ENCODE results near the gene RIBC1. TPM values are rescaled to one million over a fixed set of nuclear protein-coding genes. Genes with fewer than 3 reads are reported as not detected.
"Not testable (repeated sequence)": the region's sequence is repeated elsewhere in the genome, so short reads cannot be mapped to it uniquely, and the experiment has no call there.

Gene RIBC1
- total RNA-seq, 2 experiments from 2014 or later, result 0.91 to 1.1 TPM

DNA sequence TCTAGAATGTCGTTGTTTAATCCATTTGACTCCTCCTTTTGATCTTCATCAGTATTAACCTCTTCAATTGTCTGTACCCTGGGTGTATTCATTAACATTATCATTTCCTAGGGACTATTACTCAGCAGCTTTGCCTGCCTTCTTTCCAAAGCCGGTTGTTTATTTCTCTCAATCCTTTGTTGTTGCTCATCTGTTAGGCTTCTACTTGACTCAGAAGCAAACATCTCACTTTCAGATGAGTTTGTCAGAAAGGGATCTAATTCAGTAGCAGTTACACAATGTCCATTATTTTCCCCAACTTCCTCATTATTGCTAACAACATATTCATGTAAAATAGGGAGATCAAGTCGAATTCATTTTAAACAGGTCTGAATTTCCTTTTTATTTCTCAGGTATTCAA lies 33.6 kb downstream of the RIBC1 start:
- ChIA-PET CTCF (no interaction called here), POLR2A (no interaction called here)
- H3K9me3 Mint-ChIP-seq (ENCODE audit: insufficient read depth), result no peaks in the 10 kb centered on the region
- no peaks in the 10 kb centered on the region for H3K36me3 Mint-ChIP-seq (ENCODE audit: low read depth)
- H3K4me1 Mint-ChIP-seq (ENCODE audit: low read depth), result no peaks in the 10 kb centered on the region
- H3K27me3 Mint-ChIP-seq (ENCODE audit: low read depth), result peaks cover 8% of the 10 kb centered on the region
- H3K27ac Mint-ChIP-seq, result no peak overlapping the region
- DNase-seq (no peak), ATAC-seq (no peak)
- no peak overlapping the region for H3K4me3 Mint-ChIP-seq

DNA sequence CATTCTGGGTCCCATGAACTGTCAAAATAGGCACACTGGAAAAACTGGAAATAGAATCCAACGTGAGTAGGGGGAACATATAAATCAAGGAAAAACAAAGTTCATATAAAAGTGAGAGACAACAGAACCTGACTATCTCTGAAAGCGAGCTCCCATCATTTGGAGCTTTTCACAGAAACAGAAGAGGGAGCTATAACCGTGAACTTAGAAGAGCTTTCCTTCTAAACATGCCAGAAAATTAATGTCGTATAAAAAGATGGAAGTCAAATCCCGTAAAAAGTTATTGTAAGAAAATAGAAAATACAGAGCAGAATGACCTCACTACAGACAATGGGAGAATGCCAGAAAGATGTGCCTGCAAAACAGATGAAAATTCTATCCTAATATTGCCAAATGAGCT lies 35.4 kb downstream of the RIBC1 start:
- H3K4me1 Mint-ChIP-seq (ENCODE audit: low read depth), result no peaks in the 10 kb centered on the region
- peaks cover 8% of the 10 kb centered on the region for H3K27me3 Mint-ChIP-seq (ENCODE audit: low read depth)
- H3K9me3 Mint-ChIP-seq (ENCODE audit: insufficient read depth), result no peaks in the 10 kb centered on the region
- ATAC-seq (no peak), DNase-seq (no peak)
- no peak overlapping the region for H3K4me3 Mint-ChIP-seq
- ChIA-PET POLR2A (no interaction called here), CTCF (interaction anchor here (0.7 to 1.5 kb wide), 3 partner anchors 23 to 141 kb away, joined by 3 to 4 read pairs (median 3); no protein-coding TSS in a partner anchor)
- no peaks in the 10 kb centered on the region for H3K36me3 Mint-ChIP-seq (ENCODE audit: low read depth)
- H3K27ac Mint-ChIP-seq, result no peak overlapping the region

DNA sequence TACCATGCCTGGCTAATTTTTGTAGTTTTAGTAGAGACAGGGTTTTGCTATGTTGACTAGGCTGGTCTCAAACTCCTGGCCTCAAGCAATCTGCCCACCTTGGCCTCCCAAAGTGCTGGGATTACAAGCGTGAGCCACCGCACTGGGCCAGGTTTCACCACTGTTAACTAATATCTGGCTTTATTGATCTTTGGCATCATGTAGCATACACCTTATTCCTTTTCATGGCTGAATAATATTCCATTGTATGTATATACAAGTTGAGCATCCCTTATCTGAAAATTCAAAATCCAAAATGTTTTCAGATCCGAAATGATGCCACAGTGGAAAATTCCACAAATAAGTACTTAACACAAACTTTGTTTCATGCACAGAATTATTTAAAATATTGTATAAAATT lies 46.0 kb downstream of the RIBC1 start:
- POLR2A ChIA-PET; CTCF ChIA-PET; H3K4me3 Mint-ChIP-seq; H3K27me3 Mint-ChIP-seq (ENCODE audit: low read depth); H3K27ac Mint-ChIP-seq; DNase-seq; H3K9me3 Mint-ChIP-seq (ENCODE audit: insufficient read depth); H3K36me3 Mint-ChIP-seq (ENCODE audit: low read depth); H3K4me1 Mint-ChIP-seq (ENCODE audit: low read depth); ATAC-seq: not testable (repeated sequence)

- no peaks in the 10 kb centered on the region for H3K9me3 Mint-ChIP-seq (ENCODE audit: insufficient read depth)
- POLR2A ChIA-PET, result no interaction called here
- no peak overlapping the region for H3K4me3 Mint-ChIP-seq
- ATAC-seq (no peak), DNase-seq (no peak)
- peaks cover 7% of the 10 kb centered on the region for H3K27me3 Mint-ChIP-seq (ENCODE audit: low read depth)
- CTCF ChIA-PET, result interaction anchor here (2.1 kb wide), 1 partner anchor 11 kb away, joined by 6 read pairs; no protein-coding TSS in a partner anchor
- H3K4me1 Mint-ChIP-seq (ENCODE audit: low read depth), result no peaks in the 10 kb centered on the region
- no peak overlapping the region for H3K27ac Mint-ChIP-seq
- no peaks in the 10 kb centered on the region for H3K36me3 Mint-ChIP-seq (ENCODE audit: low read depth)
Measured at GRCh38 chrX:53471346-53471745, 48.7 kb downstream of the RIBC1 start.

DNA sequence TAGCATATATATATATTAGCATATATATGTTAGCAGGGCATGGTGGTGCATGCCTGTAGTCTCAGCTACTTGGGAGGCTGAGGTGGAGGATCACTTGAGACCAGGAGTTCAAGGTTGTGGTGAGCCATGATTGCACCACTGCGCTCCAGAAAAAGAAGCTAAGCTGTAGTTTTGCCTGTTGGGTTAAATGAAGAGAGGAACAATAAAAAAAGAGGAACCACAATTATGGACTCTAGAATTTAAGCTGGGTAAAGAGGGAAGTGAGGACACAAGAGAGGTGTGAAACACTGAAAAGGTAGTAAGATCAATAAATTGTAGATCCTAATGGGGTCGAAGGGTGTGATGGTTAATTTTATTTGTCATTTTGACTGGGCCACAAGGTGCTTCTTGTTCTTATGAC lies 52.0 kb downstream of the RIBC1 start:
- ATAC-seq (no peak), DNase-seq (no peak)
- peaks cover 5% of the 10 kb centered on the region for H3K27me3 Mint-ChIP-seq (ENCODE audit: low read depth)
- H3K4me1 Mint-ChIP-seq (ENCODE audit: low read depth), result no peaks in the 10 kb centered on the region
- ChIA-PET POLR2A (no interaction called here), CTCF (interaction anchor here (1.5 kb wide), 1 partner anchor 161 kb away, joined by 4 read pairs; no protein-coding TSS in a partner anchor)
- H3K9me3 Mint-ChIP-seq (ENCODE audit: insufficient read depth), result no peaks in the 10 kb centered on the region
- H3K27ac Mint-ChIP-seq, result no peak overlapping the region
- no peaks in the 10 kb centered on the region for H3K36me3 Mint-ChIP-seq (ENCODE audit: low read depth)
- H3K4me3 Mint-ChIP-seq, result no peak overlapping the region

DNA sequence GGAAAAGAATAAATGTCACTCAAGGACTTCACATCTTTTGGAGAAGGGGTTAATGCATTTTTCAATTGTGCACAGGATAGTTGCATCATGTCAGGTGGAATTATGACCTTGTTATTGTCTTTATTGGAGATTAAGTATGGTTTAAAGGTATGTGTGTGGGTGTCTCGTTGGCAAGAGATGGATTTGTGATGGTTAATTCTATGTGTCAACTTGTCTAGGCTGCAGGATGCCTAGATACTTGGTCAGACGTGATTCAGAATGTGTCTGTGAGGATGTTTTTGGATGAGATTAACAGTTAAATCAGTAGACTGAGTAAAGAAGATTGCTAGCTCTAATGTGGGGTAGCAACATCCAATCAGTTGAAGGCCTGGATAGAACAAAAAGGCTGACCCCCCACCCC lies 53.7 kb downstream of the RIBC1 start:
- H3K4me1 Mint-ChIP-seq (ENCODE audit: low read depth), result peaks cover 2% of the 10 kb centered on the region
- ATAC-seq (no peak), DNase-seq (no peak)
- ChIA-PET POLR2A (no interaction called here), CTCF (no interaction called here)
- peaks cover 5% of the 10 kb centered on the region for H3K27me3 Mint-ChIP-seq (ENCODE audit: low read depth)
- H3K36me3 Mint-ChIP-seq (ENCODE audit: low read depth), result no peaks in the 10 kb centered on the region
- H3K4me3 Mint-ChIP-seq, result no peak overlapping the region
- no peaks in the 10 kb centered on the region for H3K9me3 Mint-ChIP-seq (ENCODE audit: insufficient read depth)
- H3K27ac Mint-ChIP-seq, result no peak overlapping the region

- POLR2A ChIA-PET, result no interaction called here
- no peak for ATAC-seq
- Mint-ChIP-seq H3K9me3 (ENCODE audit: insufficient read depth) (no peaks in the 10 kb centered on the region), H3K36me3 (ENCODE audit: low read depth) (no peaks in the 10 kb centered on the region), H3K4me1 (ENCODE audit: low read depth) (peaks cover 2% of the 10 kb centered on the region), H3K27me3 (ENCODE audit: low read depth) (peaks cover 2% of the 10 kb centered on the region), H3K27ac (no peak overlapping the region), H3K4me3 (no peak overlapping the region)
- DNase-seq, result no peak
- CTCF ChIA-PET, result interaction anchor here (1.2 to 5.7 kb wide), 2 partner anchors 33 to 160 kb away, joined by 4 to 48 read pairs; no protein-coding TSS in a partner anchor
Measured at GRCh38 chrX:53479301-53479700, 56.6 kb downstream of the RIBC1 start.

Small RNA genes lying within 50 kb of the gene (microRNA-seq; reads per million reads assigned to microRNA genes)
- not detected for gene MIR6857

Other genes with a start within 250 kb of the RIBC1 start
- gene KDM5C, start 197.7 kb upstream of the RIBC1 start, total RNA-seq, result 10 to 100 TPM; 81.8 to 84.4 TPM
- gene IQSEC2, start 141.3 kb upstream of the RIBC1 start, total RNA-seq, result not detected
- 100 to 1,000 TPM; 151 to 155 TPM for gene SMC1A, start 219 bp upstream of the RIBC1 start, total RNA-seq
- 100 to 1,000 TPM; 106 to 113 TPM for gene HSD17B10, start 11.5 kb downstream of the RIBC1 start, total RNA-seq

All from activated CD8-positive, alpha-beta T cell treated with anti-CD3 and anti-CD28 coated beads, Interleukin-2, amount 10 ng/mL, durations not matched to agents 7 days and 5 days (primary cell).